GM18861 (cell line): ENCODE data around the gene MGST2.

Source experiments
- ATAC-seq: cut with Tn5 transposase; IDR thresholded peaks from one replicate; pipeline ENCODE4 v1.9.1; 2021; ENCODE audit not compliant: unreplicated experiment

Gene MGST2

DNA sequence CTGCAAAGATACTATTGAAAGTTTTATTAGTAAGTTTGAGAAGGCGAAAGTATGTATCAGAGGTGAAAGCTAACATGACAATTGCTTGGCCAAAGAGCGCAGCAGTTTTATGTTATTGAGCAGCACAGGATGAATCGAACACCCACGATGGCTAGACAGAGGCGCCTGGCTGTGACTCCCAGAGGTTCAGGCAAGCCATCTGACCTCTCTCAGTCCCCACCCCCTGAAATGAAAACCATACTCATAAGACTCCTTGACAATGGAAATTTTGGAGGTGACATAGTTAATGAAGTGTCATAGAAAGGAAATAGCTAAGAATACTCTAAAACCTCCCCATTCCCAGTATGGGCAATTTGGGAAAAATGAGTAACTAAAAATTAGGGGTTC is 70.6 kb downstream of the MGST2 start:
- no peak for ATAC-seq

DNA sequence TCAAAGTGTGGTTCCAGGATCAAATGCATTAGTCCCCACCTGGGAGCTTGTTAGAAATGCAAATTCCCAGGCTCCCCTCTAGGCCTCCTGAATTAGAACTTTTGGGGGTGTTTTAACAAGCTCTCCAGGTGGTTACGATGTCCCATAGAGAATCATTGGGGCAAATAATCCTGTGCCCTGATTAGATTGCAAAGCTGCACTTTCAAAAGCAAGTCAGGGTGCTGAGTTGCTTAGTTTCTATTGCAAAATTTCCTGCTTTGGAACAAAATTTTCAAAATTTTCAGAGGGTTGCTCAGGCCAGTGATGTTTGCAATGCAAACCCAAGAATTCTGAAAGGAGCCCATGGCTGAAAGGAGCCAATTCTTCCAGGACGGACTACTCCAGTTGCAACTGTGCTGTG is 71.0 kb downstream of the MGST2 start:
- no peak for ATAC-seq

- ATAC-seq = no peak
Measured at GRCh38 chr4:139738846-139739613, 73.4 kb downstream of the MGST2 start.

DNA sequence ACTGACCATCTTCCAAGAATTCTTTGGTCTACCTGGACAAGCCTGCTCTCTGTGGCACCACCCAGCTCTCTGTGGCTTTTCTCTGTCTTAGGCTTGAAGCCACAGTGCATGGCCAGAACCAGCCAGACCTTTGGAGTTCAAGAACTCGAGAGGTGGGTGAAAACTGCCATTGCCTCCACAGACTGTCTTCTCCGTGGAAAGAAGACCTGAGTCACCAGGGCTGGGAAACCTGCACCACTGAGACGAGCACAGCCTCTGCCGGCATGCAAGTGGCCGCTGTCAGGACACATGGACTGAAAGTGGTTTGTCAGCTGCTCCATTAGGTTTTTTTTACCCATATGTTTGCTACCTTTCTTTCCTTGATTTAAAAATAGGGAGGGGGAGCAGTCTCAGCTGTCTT is 74.5 kb downstream of the MGST2 start:
- ATAC-seq = no peak

GRCh38 chr4:139740531-139741041 is 75.0 kb downstream of the MGST2 start:
- ATAC-seq = no peak

DNA sequence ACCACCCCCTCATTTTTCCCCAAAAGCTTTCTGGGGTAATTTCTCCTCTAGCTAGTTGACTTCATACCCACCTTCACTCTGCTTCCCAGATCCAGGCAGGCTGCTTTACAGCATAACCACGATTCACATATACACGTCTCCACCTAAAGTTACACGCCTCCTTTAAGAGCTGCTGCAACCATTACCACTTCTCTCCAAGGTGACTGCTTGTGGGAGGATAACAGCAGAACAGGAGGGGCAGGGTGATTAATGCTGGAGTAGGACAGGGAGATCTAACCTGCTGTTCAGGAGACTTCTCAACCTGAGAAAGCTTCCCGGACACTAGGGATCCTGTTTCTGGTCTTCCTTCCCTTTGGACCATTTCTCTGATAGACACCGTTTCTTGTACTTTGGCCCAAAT is 77.4 kb downstream of the MGST2 start:
- no peak for ATAC-seq

GRCh38 chr4:139744232-139744631 is 78.6 kb downstream of the MGST2 start:
- no peak for ATAC-seq

GRCh38 chr4:139745111-139745639 is 79.6 kb downstream of the MGST2 start:
- no peak for ATAC-seq

- no peak for ATAC-seq
Measured at GRCh38 chr4:139746431-139747171, 81.0 kb downstream of the MGST2 start.

GRCh38 chr4:139749338-139749737 is 83.7 kb downstream of the MGST2 start:
- ATAC-seq = no peak

DNA sequence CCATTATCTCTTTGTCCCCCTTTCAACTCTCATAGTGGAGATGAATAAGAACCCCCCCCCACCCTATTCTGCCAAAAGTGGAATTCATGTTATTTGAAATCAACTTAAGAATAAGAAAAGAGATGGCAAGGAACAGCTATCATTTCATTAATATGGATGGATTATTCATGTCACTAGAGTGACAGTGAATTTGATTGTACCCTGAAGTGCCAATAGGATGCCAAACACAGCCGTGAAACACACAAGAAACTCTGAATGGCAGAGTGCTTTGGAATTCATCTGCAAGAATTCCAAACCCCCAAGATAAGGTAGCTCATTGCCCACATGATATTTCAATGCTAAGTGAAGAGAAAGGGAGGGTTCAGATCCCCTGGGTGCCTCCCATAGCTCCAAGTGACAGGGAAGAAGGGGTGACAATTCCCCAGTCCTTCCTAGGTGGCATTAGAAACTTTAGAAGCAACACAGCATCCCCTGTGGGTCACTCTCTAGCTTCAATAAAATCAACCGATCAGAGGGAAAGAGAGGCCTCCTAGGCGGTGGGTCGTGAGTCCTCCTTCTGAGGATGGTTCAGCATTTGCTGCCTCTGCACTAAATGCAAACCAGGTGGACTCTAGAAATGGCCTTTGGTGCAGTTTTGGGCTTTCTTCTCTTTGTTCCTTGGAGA is 84.3 kb downstream of the MGST2 start:
- ATAC-seq = no peak

DNA sequence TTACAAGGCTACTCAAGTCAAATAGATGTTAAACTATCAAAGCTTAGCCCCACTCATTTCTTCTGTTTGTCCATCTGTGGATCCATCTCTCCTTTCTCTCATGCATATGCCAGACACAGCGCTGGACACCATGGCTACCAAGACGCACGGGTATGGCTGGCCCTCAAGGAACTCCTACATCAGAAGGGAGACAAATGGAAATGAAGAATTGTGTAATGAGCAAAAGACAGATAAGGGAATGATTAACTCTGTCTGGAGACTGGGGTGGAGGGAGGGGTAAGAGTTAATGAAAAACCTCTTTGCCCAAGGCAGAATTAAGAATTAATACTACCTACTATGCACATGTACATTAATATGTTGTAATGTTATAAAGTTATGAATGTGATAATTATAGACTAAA is 88.1 kb downstream of the MGST2 start:
- no peak for ATAC-seq
